ENCODE measurements around the gene SYNM. TPM values are rescaled to one million over a fixed set of nuclear protein-coding genes. Genes with fewer than 3 reads are reported as not detected.

The SYNM gene
- total RNA-seq, 1 donor from 2014 or later, result 0.55 TPM

GRCh38 chr15:99135194-99135593, 30.3 kb downstream of the SYNM start:
- H3K4me3 Mint-ChIP-seq (ENCODE audit: low read depth), result no peak overlapping the region
- DNase-seq (ENCODE audit: low spot score), result no peak
- no peaks in the 10 kb centered on the region for H3K27me3 Mint-ChIP-seq (ENCODE audit: low read depth)
- H3K27ac Mint-ChIP-seq, result no peak overlapping the region
- intact Hi-C loops (cut with micrococcal nuclease), result no loop called here
- no peaks in the 10 kb centered on the region for H3K36me3 Mint-ChIP-seq (ENCODE audit: low read depth)
- H3K4me1 Mint-ChIP-seq (ENCODE audit: low read depth), result peaks cover 4% of the 10 kb centered on the region
- H3K9me3 Mint-ChIP-seq, result no peaks in the 10 kb centered on the region

GRCh38 chr15:99137111-99137546, 32.2 kb downstream of the SYNM start:
- intact Hi-C loops (cut with micrococcal nuclease), result no loop called here
- Mint-ChIP-seq H3K27me3 (ENCODE audit: low read depth) (no peaks in the 10 kb centered on the region), H3K4me1 (ENCODE audit: low read depth) (peaks cover 4% of the 10 kb centered on the region), H3K27ac (no peak overlapping the region), H3K36me3 (ENCODE audit: low read depth) (no peaks in the 10 kb centered on the region), H3K9me3 (no peaks in the 10 kb centered on the region), H3K4me3 (ENCODE audit: low read depth) (no peak overlapping the region)
- no peak for DNase-seq (ENCODE audit: low spot score)

- intact Hi-C loops (cut with micrococcal nuclease), result no loop called here
- no peak for DNase-seq (ENCODE audit: low spot score)
- Mint-ChIP-seq H3K36me3 (ENCODE audit: low read depth) (no peaks in the 10 kb centered on the region), H3K27ac (no peak overlapping the region), H3K4me1 (ENCODE audit: low read depth) (peaks cover 4% of the 10 kb centered on the region), H3K9me3 (no peaks in the 10 kb centered on the region), H3K4me3 (ENCODE audit: low read depth) (no peak overlapping the region), H3K27me3 (ENCODE audit: low read depth) (no peaks in the 10 kb centered on the region)
These were observed 33.0 kb downstream of the SYNM start for GRCh38 chr15:99137877-99138276.

GRCh38 chr15:99138491-99138982, 33.7 kb downstream of the SYNM start:
- H3K9me3 Mint-ChIP-seq, result no peaks in the 10 kb centered on the region
- no peaks in the 10 kb centered on the region for H3K36me3 Mint-ChIP-seq (ENCODE audit: low read depth)
- no peak overlapping the region for H3K27ac Mint-ChIP-seq
- H3K4me1 Mint-ChIP-seq (ENCODE audit: low read depth), result peaks cover 4% of the 10 kb centered on the region
- H3K27me3 Mint-ChIP-seq (ENCODE audit: low read depth), result peaks cover 1% of the 10 kb centered on the region
- intact Hi-C loops (cut with micrococcal nuclease), result no loop called here
- no peak overlapping the region for H3K4me3 Mint-ChIP-seq (ENCODE audit: low read depth)
- no peak for DNase-seq (ENCODE audit: low spot score)

- Mint-ChIP-seq H3K27ac (no peak overlapping the region), H3K4me3 (ENCODE audit: low read depth) (no peak overlapping the region), H3K36me3 (ENCODE audit: low read depth) (no peaks in the 10 kb centered on the region), H3K27me3 (ENCODE audit: low read depth) (peaks cover 1% of the 10 kb centered on the region), H3K9me3 (no peaks in the 10 kb centered on the region), H3K4me1 (ENCODE audit: low read depth) (peaks cover 4% of the 10 kb centered on the region)
- DNase-seq (ENCODE audit: low spot score), result no peak
- intact Hi-C loops (cut with micrococcal nuclease), result no loop called here
These were observed 34.4 kb downstream of the SYNM start for GRCh38 chr15:99139276-99139675.

GRCh38 chr15:99140590-99140989, 35.7 kb downstream of the SYNM start:
- Mint-ChIP-seq H3K27ac (no peak overlapping the region), H3K9me3 (no peaks in the 10 kb centered on the region), H3K27me3 (ENCODE audit: low read depth) (peaks cover 1% of the 10 kb centered on the region), H3K4me3 (ENCODE audit: low read depth) (no peak overlapping the region), H3K36me3 (ENCODE audit: low read depth) (no peaks in the 10 kb centered on the region), H3K4me1 (ENCODE audit: low read depth) (no peaks in the 10 kb centered on the region)
- intact Hi-C loops (cut with micrococcal nuclease), result no loop called here
- no peak for DNase-seq (ENCODE audit: low spot score)

GRCh38 chr15:99141943-99142342, 37.1 kb downstream of the SYNM start:
- no peak overlapping the region for H3K4me3 Mint-ChIP-seq (ENCODE audit: low read depth)
- H3K27me3 Mint-ChIP-seq (ENCODE audit: low read depth), result peaks cover 1% of the 10 kb centered on the region
- no peaks in the 10 kb centered on the region for H3K4me1 Mint-ChIP-seq (ENCODE audit: low read depth)
- DNase-seq (ENCODE audit: low spot score), result no peak
- no peaks in the 10 kb centered on the region for H3K9me3 Mint-ChIP-seq
- H3K27ac Mint-ChIP-seq, result no peak overlapping the region
- H3K36me3 Mint-ChIP-seq (ENCODE audit: low read depth), result no peaks in the 10 kb centered on the region
- intact Hi-C loops (cut with micrococcal nuclease), result no loop called here

- Mint-ChIP-seq H3K9me3 (no peaks in the 10 kb centered on the region), H3K27me3 (ENCODE audit: low read depth) (peaks cover 1% of the 10 kb centered on the region), H3K4me1 (ENCODE audit: low read depth) (no peaks in the 10 kb centered on the region), H3K36me3 (ENCODE audit: low read depth) (no peaks in the 10 kb centered on the region), H3K27ac (no peak overlapping the region), H3K4me3 (ENCODE audit: low read depth) (no peak overlapping the region)
- DNase-seq (ENCODE audit: low spot score), result no peak
- intact Hi-C loops (cut with micrococcal nuclease), result no loop called here
These were observed 37.7 kb downstream of the SYNM start for GRCh38 chr15:99142562-99142961.

GRCh38 chr15:99143242-99143641, 38.4 kb downstream of the SYNM start:
- Mint-ChIP-seq H3K27ac (no peak overlapping the region), H3K4me3 (ENCODE audit: low read depth) (no peak overlapping the region), H3K4me1 (ENCODE audit: low read depth) (no peaks in the 10 kb centered on the region), H3K36me3 (ENCODE audit: low read depth) (no peaks in the 10 kb centered on the region), H3K9me3 (no peaks in the 10 kb centered on the region), H3K27me3 (ENCODE audit: low read depth) (peaks cover 1% of the 10 kb centered on the region)
- intact Hi-C loops (cut with micrococcal nuclease), result no loop called here
- DNase-seq (ENCODE audit: low spot score), result no peak

GRCh38 chr15:99143655-99144610, 39.1 kb downstream of the SYNM start:
- peaks cover 1% of the 10 kb centered on the region for H3K27me3 Mint-ChIP-seq (ENCODE audit: low read depth)
- H3K4me3 Mint-ChIP-seq (ENCODE audit: low read depth), result no peak overlapping the region
- intact Hi-C loops (cut with micrococcal nuclease), result no loop called here
- H3K9me3 Mint-ChIP-seq, result no peaks in the 10 kb centered on the region
- no peaks in the 10 kb centered on the region for H3K36me3 Mint-ChIP-seq (ENCODE audit: low read depth)
- no peak for DNase-seq (ENCODE audit: low spot score)
- H3K4me1 Mint-ChIP-seq (ENCODE audit: low read depth), result no peaks in the 10 kb centered on the region
- H3K27ac Mint-ChIP-seq, result no peak overlapping the region

- intact Hi-C loops (cut with micrococcal nuclease), result no loop called here
- no peaks in the 10 kb centered on the region for H3K4me1 Mint-ChIP-seq (ENCODE audit: low read depth)
- no peak overlapping the region for H3K4me3 Mint-ChIP-seq (ENCODE audit: low read depth)
- no peaks in the 10 kb centered on the region for H3K36me3 Mint-ChIP-seq (ENCODE audit: low read depth)
- H3K9me3 Mint-ChIP-seq, result no peaks in the 10 kb centered on the region
- DNase-seq (ENCODE audit: low spot score), result no peak
- H3K27me3 Mint-ChIP-seq (ENCODE audit: low read depth), result peaks cover 1% of the 10 kb centered on the region
- no peak overlapping the region for H3K27ac Mint-ChIP-seq
These were observed 40.1 kb downstream of the SYNM start for GRCh38 chr15:99145005-99145404.

GRCh38 chr15:99145778-99146177, 40.9 kb downstream of the SYNM start:
- Mint-ChIP-seq H3K27ac (no peak overlapping the region), H3K9me3 (no peaks in the 10 kb centered on the region), H3K27me3 (ENCODE audit: low read depth) (peaks cover 1% of the 10 kb centered on the region), H3K4me3 (ENCODE audit: low read depth) (no peak overlapping the region), H3K4me1 (ENCODE audit: low read depth) (no peaks in the 10 kb centered on the region), H3K36me3 (ENCODE audit: low read depth) (no peaks in the 10 kb centered on the region)
- no peak for DNase-seq (ENCODE audit: low spot score)
- intact Hi-C loops (cut with micrococcal nuclease), result no loop called here

GRCh38 chr15:99146661-99147060, 41.8 kb downstream of the SYNM start:
- intact Hi-C loops (cut with micrococcal nuclease), result no loop called here
- Mint-ChIP-seq H3K36me3 (ENCODE audit: low read depth) (no peaks in the 10 kb centered on the region), H3K27ac (no peak overlapping the region), H3K4me3 (ENCODE audit: low read depth) (no peak overlapping the region), H3K4me1 (ENCODE audit: low read depth) (no peaks in the 10 kb centered on the region), H3K9me3 (no peaks in the 10 kb centered on the region), H3K27me3 (ENCODE audit: low read depth) (peaks cover 1% of the 10 kb centered on the region)
- no peak for DNase-seq (ENCODE audit: low spot score)
